ENCODE measurements around the gene ZNF385B.
A peak's percentile ranks its signal among the peaks of the same experiment; 100 is the strongest.
"Not testable (repeated sequence)": the region's sequence is repeated elsewhere in the genome, so short reads cannot be mapped to it uniquely, and the experiment has no call there.

The ZNF385B gene

GRCh38 chr2:179861416-179862067 is at the start of gene ZNF385B:
Gene ZNF385B, minus strand, starts transcription at chr2:179861612.
- DNase-seq (ENCODE audit: low spot score) = peak; percentile 81

- DNase-seq (ENCODE audit: low spot score) = no peak
These were observed 49.3 kb upstream of the ZNF385B start for GRCh38 chr2:179910735-179911113.

- no peak for DNase-seq (ENCODE audit: low spot score)
These were observed 48.7 kb upstream of the ZNF385B start for GRCh38 chr2:179909845-179910734.

- DNase-seq (ENCODE audit: low spot score) = no peak
These were observed 39.2 kb upstream of the ZNF385B start for GRCh38 chr2:179900655-179901054.

- no peak for DNase-seq (ENCODE audit: low spot score)
These were observed 38.3 kb upstream of the ZNF385B start for GRCh38 chr2:179899666-179900065.

GRCh38 chr2:179898873-179899272 is 37.5 kb upstream of the ZNF385B start:
- DNase-seq (ENCODE audit: low spot score) = peak; percentile 95

- no peak for DNase-seq (ENCODE audit: low spot score)
These were observed 32.2 kb upstream of the ZNF385B start for GRCh38 chr2:179893616-179894015.

- DNase-seq (ENCODE audit: low spot score) = no peak
These were observed 29.8 kb upstream of the ZNF385B start for GRCh38 chr2:179891237-179891636.

- no peak for DNase-seq (ENCODE audit: low spot score)
These were observed 29.3 kb upstream of the ZNF385B start for GRCh38 chr2:179890666-179891065.

- not testable (repeated sequence) for DNase-seq (ENCODE audit: low spot score)
These were observed 27.2 kb upstream of the ZNF385B start for GRCh38 chr2:179888642-179889041.

- DNase-seq (ENCODE audit: low spot score) = peak; percentile 17
These were observed 22.8 kb upstream of the ZNF385B start for GRCh38 chr2:179884193-179884592.

GRCh38 chr2:179882851-179883806 is 21.7 kb upstream of the ZNF385B start:
- peak; percentile 46 for DNase-seq (ENCODE audit: low spot score)

- DNase-seq (ENCODE audit: low spot score) = peak; percentile 74
These were observed 16.4 kb upstream of the ZNF385B start for GRCh38 chr2:179877601-179878364.

- peak; percentile 49 for DNase-seq (ENCODE audit: low spot score)
These were observed 14.9 kb upstream of the ZNF385B start for GRCh38 chr2:179876266-179876665.

- no peak for DNase-seq (ENCODE audit: low spot score)
These were observed 14.5 kb upstream of the ZNF385B start for GRCh38 chr2:179875864-179876263.

GRCh38 chr2:179862898-179863458 is 1.6 kb upstream of the ZNF385B start:
- peak; percentile 32 for DNase-seq (ENCODE audit: low spot score)

GRCh38 chr2:179861027-179861415 is 391 bp downstream of the ZNF385B start:
- peak; percentile 63 for DNase-seq (ENCODE audit: low spot score)

- peak; percentile 43 for DNase-seq (ENCODE audit: low spot score)
These were observed 971 bp downstream of the ZNF385B start for GRCh38 chr2:179860255-179861026.

- DNase-seq (ENCODE audit: low spot score) = peak; percentile 40
These were observed 1.9 kb downstream of the ZNF385B start for GRCh38 chr2:179859523-179859922.

GRCh38 chr2:179857236-179857635 is 4.2 kb downstream of the ZNF385B start:
- DNase-seq (ENCODE audit: low spot score) = peak; percentile 50
